ENCODE results near the gene BCL2L13. TPM values are rescaled to one million over a fixed set of nuclear protein-coding genes. Genes with fewer than 3 reads are reported as not detected.

Gene BCL2L13
- 40.8 and 41.1 TPM in 2 replicates for total RNA-seq (2014; rRNA removed; shearing (Covaris generic))

GRCh38 chr22:17638432-17639246, at the start of gene BCL2L13:
Gene BCL2L13 (plus strand): TSS chr22:17638757. CDS start chr22:17655712, 16,955 bp downstream.
- DNase-seq (ENCODE audit: low read depth) = peak; percentile 90

GRCh38 chr22:17589810-17590375, 48.7 kb upstream of the BCL2L13 start:
- no peak for DNase-seq (ENCODE audit: low read depth)

- no peak for DNase-seq (ENCODE audit: low read depth)
These were observed 48.0 kb upstream of the BCL2L13 start for GRCh38 chr22:17590586-17590985.

- no peak for DNase-seq (ENCODE audit: low read depth)
These were observed 46.4 kb upstream of the BCL2L13 start for GRCh38 chr22:17592201-17592600.

GRCh38 chr22:17596226-17596625, 42.3 kb upstream of the BCL2L13 start:
- DNase-seq (ENCODE audit: low read depth) = no peak

GRCh38 chr22:17597217-17597616, 41.3 kb upstream of the BCL2L13 start:
- DNase-seq (ENCODE audit: low read depth) = no peak

GRCh38 chr22:17598318-17598717, 40.2 kb upstream of the BCL2L13 start:
- DNase-seq (ENCODE audit: low read depth) = no peak

GRCh38 chr22:17601031-17601430, 37.5 kb upstream of the BCL2L13 start:
- DNase-seq (ENCODE audit: low read depth) = no peak

GRCh38 chr22:17603668-17604067, 34.9 kb upstream of the BCL2L13 start:
- DNase-seq (ENCODE audit: low read depth) = no peak

GRCh38 chr22:17606496-17606895, 32.1 kb upstream of the BCL2L13 start:
- no peak for DNase-seq (ENCODE audit: low read depth)

- DNase-seq (ENCODE audit: low read depth) = no peak
These were observed 30.6 kb upstream of the BCL2L13 start for GRCh38 chr22:17607891-17608521.

- no peak for DNase-seq (ENCODE audit: low read depth)
These were observed 26.5 kb upstream of the BCL2L13 start for GRCh38 chr22:17612057-17612456.

GRCh38 chr22:17613280-17613679, 25.3 kb upstream of the BCL2L13 start:
- no peak for DNase-seq (ENCODE audit: low read depth)

GRCh38 chr22:17627961-17628405, 10.6 kb upstream of the BCL2L13 start:
- DNase-seq (ENCODE audit: low read depth) = no peak

- peak; percentile 93 for DNase-seq (ENCODE audit: low read depth)
These were observed 10.0 kb upstream of the BCL2L13 start, which contains the start of gene ATP6V1E1 for GRCh38 chr22:17628406-17629172. Gene ATP6V1E1 (minus strand): TSS chr22:17628749. CDS start chr22:17628635, 114 bp downstream.

GRCh38 chr22:17629173-17629489, 9.4 kb upstream of the BCL2L13 start:
- no peak for DNase-seq (ENCODE audit: low read depth)

- no peak for DNase-seq (ENCODE audit: low read depth)
These were observed 8.9 kb upstream of the BCL2L13 start for GRCh38 chr22:17629641-17630040.

- no peak for DNase-seq (ENCODE audit: low read depth)
These were observed 7.4 kb upstream of the BCL2L13 start for GRCh38 chr22:17631076-17631565.

- DNase-seq (ENCODE audit: low read depth) = peak; percentile 43
These were observed 5.2 kb upstream of the BCL2L13 start for GRCh38 chr22:17633217-17633997.

- DNase-seq (ENCODE audit: low read depth) = no peak
These were observed 4.6 kb upstream of the BCL2L13 start for GRCh38 chr22:17633998-17634323.

GRCh38 chr22:17634696-17635095, 3.9 kb upstream of the BCL2L13 start:
- DNase-seq (ENCODE audit: low read depth) = no peak
